Measurements from ENCODE around the gene EPS8. TPM values are rescaled to one million over a fixed set of nuclear protein-coding genes. Genes with fewer than 3 reads are reported as not detected.

EPS8 gene
- total RNA-seq, 1 experiment from 2014 or later: 13.9 TPM

DNA sequence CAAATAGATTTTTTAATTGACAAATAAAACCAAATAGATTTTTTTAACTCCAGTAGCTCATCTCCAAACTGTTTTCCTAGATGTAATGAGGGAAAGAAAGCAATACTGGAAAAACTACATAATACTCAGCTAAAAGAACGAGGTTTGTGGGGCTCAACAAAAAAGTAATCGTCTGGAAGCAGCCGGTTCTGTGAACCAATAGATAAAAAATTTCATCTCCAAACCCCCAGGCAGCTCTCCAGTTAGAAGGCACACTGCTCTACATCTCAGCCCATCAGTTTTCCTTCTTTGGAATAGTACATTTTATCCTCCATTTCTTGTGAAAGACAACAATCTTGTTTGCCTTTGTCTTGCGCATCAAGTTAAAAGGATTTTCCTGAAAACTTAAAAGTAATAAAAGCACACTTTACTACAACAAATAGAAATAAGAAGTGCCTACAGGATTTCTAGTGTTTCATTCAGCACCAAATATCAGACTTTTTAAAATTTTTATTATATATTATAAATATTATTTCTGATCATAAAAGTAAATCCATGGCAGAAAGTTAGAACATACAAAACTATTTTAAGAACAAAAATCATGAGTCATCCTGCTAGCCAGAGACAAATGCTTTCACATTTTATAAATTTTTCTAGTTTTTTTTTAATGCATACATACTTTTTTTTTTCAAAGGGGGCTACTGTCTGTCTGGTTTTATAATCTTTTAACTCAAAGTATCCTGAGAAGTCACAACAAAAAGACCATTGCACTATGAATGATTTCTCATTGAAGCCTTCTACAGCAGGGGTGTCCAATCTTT lies 67.7 kb downstream of the EPS8 start:
- Histone ChIP-seq H3K9me3 (no peaks in the 10 kb centered on the region), H3K36me3 (ENCODE audit: control insufficient read depth, insufficient read depth, low read length) (no peaks in the 10 kb centered on the region), H3K4me1 (peaks cover 11% of the 10 kb centered on the region; the same call in 1 of the 2 replicates), H3K27me3 (replicated peaks; ENCODE audit: control insufficient read depth, insufficient read depth, low read length) (no peaks in the 10 kb centered on the region), H3K4me3 (ENCODE audit: low read depth, low read length) (no peak overlapping the region)
- H3K27me3 Mint-ChIP-seq (ENCODE audit: insufficient read depth, unreplicated experiment): peaks cover 3% of the 10 kb centered on the region
- no TSS peak for BruUV-seq (replicated peaks)
- CTCF ChIA-PET: no interaction called here
- H3K27ac Mint-ChIP-seq (ENCODE audit: unreplicated experiment): no peak overlapping the region
- peaks cover 15% of the 10 kb centered on the region for H3K4me1 Mint-ChIP-seq (ENCODE audit: low read depth, unreplicated experiment)
- no peaks in the 10 kb centered on the region for H3K36me3 Mint-ChIP-seq (ENCODE audit: insufficient read depth, unreplicated experiment)
- intact Hi-C loops (cut with micrococcal nuclease; ENCODE audit: unreplicated experiment): no loop called here
- H3K4me3 Mint-ChIP-seq (ENCODE audit: unreplicated experiment): no peak overlapping the region
- TF ChIP-seq, protein P1, sequence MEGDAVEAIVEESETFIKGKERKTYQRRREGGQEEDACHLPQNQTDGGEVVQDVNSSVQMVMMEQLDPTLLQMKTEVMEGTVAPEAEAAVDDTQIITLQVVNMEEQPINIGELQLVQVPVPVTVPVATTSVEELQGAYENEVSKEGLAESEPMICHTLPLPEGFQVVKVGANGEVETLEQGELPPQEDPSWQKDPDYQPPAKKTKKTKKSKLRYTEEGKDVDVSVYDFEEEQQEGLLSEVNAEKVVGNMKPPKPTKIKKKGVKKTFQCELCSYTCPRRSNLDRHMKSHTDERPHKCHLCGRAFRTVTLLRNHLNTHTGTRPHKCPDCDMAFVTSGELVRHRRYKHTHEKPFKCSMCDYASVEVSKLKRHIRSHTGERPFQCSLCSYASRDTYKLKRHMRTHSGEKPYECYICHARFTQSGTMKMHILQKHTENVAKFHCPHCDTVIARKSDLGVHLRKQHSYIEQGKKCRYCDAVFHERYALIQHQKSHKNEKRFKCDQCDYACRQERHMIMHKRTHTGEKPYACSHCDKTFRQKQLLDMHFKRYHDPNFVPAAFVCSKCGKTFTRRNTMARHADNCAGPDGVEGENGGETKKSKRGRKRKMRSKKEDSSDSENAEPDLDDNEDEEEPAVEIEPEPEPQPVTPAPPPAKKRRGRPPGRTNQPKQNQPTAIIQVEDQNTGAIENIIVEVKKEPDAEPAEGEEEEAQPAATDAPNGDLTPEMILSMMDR (IDR thresholded peaks at IDR 0.05; ENCODE audit: insufficient read depth in 1 of 2, low read depth in 1 of 2, low read length in 1 of 2, severe bottlenecking in 1 of 2, unreplicated experiment in 1 of 2): no peak
- POLR2A ChIA-PET: no interaction called here
- no peak for DNase-seq
- no peaks in the 10 kb centered on the region for H3K9me3 Mint-ChIP-seq (ENCODE audit: unreplicated experiment)

DNA sequence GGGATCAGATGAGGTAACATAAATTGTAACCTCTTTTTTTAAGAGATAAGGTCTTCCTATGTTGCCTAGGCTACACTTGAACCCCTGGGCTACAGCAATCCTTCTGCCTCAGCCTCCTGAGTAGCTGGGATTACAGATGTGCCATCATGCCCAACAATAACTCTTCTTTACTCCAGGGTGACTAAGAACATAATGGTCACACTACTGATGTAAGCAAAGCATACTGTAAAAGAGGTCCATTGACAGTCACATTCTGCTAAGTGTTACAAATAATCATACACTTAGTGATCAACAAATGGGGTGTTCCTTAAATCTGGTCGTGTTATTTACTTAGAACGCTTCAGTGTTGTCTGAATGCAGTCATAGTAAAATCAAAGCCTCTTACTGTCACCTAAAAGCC lies 68.9 kb downstream of the EPS8 start:
- no peak overlapping the region for H3K4me3 Mint-ChIP-seq (ENCODE audit: unreplicated experiment)
- ChIA-PET POLR2A (no interaction called here), CTCF (no interaction called here)
- no peak for DNase-seq
- H3K27me3 Mint-ChIP-seq (ENCODE audit: insufficient read depth, unreplicated experiment): peaks cover 3% of the 10 kb centered on the region
- intact Hi-C loops (cut with micrococcal nuclease; ENCODE audit: unreplicated experiment): no loop called here
- peaks cover 5% of the 10 kb centered on the region; the same call in 1 of the 2 replicates for H3K4me1 ChIP-seq
- no peak overlapping the region for H3K27ac Mint-ChIP-seq (ENCODE audit: unreplicated experiment)
- no peaks in the 10 kb centered on the region for H3K36me3 Mint-ChIP-seq (ENCODE audit: insufficient read depth, unreplicated experiment)
- H3K4me3 ChIP-seq (ENCODE audit: low read depth, low read length): no peak overlapping the region
- BruUV-seq (replicated peaks): no TSS peak
- H3K27me3 ChIP-seq (replicated peaks; ENCODE audit: control insufficient read depth, insufficient read depth, low read length): no peaks in the 10 kb centered on the region
- H3K9me3 ChIP-seq: no peaks in the 10 kb centered on the region
- H3K9me3 Mint-ChIP-seq (ENCODE audit: unreplicated experiment): no peaks in the 10 kb centered on the region
- peaks cover 8% of the 10 kb centered on the region for H3K4me1 Mint-ChIP-seq (ENCODE audit: low read depth, unreplicated experiment)
- TF ChIP-seq, protein P1 (IDR thresholded peaks at IDR 0.05; ENCODE audit: insufficient read depth in 1 of 2, low read depth in 1 of 2, low read length in 1 of 2, severe bottlenecking in 1 of 2, unreplicated experiment in 1 of 2): no peak
- H3K36me3 ChIP-seq (ENCODE audit: control insufficient read depth, insufficient read depth, low read length): no peaks in the 10 kb centered on the region

DNA sequence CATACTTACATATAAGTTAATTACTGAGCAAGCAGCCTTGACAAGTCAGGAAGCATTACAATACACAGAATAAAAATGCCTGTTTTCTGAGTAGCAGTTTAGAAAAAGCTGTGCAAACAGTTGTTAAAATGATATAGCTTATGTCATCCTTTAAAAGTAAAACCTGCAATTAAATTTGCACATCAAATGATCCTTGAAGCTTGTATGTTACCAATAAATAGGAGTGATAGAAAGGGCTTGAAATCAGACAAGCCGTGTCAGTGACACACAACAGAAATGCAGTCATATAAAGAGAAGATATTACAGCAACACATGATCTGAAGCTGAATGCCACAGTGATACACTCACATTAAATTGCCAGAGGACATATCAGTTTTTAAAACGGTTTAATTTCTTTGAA lies 70.0 kb downstream of the EPS8 start:
- intact Hi-C loops (cut with micrococcal nuclease; ENCODE audit: unreplicated experiment): no loop called here
- CTCF ChIA-PET: interaction anchor here (1.0 kb wide), 1 partner anchor 135 kb away, joined by 3 read pairs; no protein-coding TSS in a partner anchor
- no peaks in the 10 kb centered on the region for H3K4me1 Mint-ChIP-seq (ENCODE audit: low read depth, unreplicated experiment)

More for the DNA sequence above, 70.0 kb downstream of the EPS8 start:
- H3K9me3 Mint-ChIP-seq (ENCODE audit: unreplicated experiment): no peaks in the 10 kb centered on the region
- no peak overlapping the region for H3K4me3 ChIP-seq (ENCODE audit: low read depth, low read length)
- no peaks in the 10 kb centered on the region for H3K36me3 Mint-ChIP-seq (ENCODE audit: insufficient read depth, unreplicated experiment)
- no TSS peak for BruUV-seq (replicated peaks)
- no peaks in the 10 kb centered on the region for H3K36me3 ChIP-seq (ENCODE audit: control insufficient read depth, insufficient read depth, low read length)
- H3K27me3 ChIP-seq (replicated peaks; ENCODE audit: control insufficient read depth, insufficient read depth, low read length): no peaks in the 10 kb centered on the region
- no peak overlapping the region for H3K27ac Mint-ChIP-seq (ENCODE audit: unreplicated experiment)
- TF ChIP-seq, protein P1 (IDR thresholded peaks at IDR 0.05; ENCODE audit: insufficient read depth in 1 of 2, low read depth in 1 of 2, low read length in 1 of 2, severe bottlenecking in 1 of 2, unreplicated experiment in 1 of 2): no peak
- DNase-seq: no peak
- no peaks in the 10 kb centered on the region for H3K9me3 ChIP-seq
- H3K4me3 Mint-ChIP-seq (ENCODE audit: unreplicated experiment): no peak overlapping the region
- peaks cover 5% of the 10 kb centered on the region; the same call in 1 of the 2 replicates for H3K4me1 ChIP-seq
- H3K27me3 Mint-ChIP-seq (ENCODE audit: insufficient read depth, unreplicated experiment): peaks cover 3% of the 10 kb centered on the region
- POLR2A ChIA-PET: no interaction called here

Measured in Caco-2 (cell line).